Hematopoietic multipotent progenitor cell treated with erythropoietin and hydrocortisone succinate and interleukin-3 and kit ligand, for 4 days (in vitro differentiated cells): ENCODE results near the gene KANK4.
A peak's percentile ranks its signal among the peaks of the same experiment; 100 is the strongest.

Source experiments
- DNase-seq: peaks from one replicate; pipeline ENCODE4 v3.0.0-alpha.2; 2015

KANK4 gene

GRCh38 chr1:62318756-62319544, at the start of gene KANK4:
TSS of gene KANK4 (minus strand) at chr1:62319434. CDS start at chr1:62281564, 37,870 bp downstream.
- DNase-seq: peak; percentile 43

DNA sequence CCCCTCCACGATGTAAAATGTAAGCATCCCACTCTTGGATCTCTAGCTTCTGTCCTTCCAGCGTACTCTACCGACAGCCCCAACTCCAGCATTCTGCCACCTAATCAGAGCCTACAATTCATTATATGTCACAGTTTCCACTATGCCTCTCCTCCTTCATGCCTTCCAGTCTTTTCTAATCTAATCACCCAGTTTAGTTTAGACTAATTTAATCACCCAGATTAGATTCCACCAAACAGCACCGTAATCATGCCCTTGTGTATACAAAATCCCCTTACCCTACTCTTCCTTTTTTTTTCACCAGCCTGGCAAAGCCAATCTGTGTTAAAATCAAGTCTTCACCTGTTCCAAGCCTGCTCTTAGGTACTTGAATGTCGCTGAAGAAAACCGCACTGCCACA, 49.8 kb upstream of the KANK4 start:
- DNase-seq: no peak

GRCh38 chr1:62367005-62367557, 47.8 kb upstream of the KANK4 start:
- no peak for DNase-seq

DNA sequence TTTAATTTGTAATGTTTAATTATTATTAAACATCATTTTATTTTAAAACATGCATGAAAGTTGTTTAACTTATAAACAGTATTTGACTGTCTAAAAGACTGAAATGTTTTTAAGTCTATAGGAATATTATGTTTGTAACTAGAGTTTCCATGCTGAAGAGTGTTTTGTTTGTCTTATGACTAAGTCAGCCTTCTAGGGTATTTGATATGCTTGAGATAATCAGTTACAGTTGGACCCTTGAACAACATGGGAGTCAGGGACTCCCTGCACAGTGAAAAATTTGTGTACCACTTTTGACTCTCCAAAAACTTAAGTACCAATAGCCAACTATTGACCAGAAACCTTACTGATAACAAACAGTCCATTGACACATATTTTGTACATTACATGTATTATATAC, 45.5 kb upstream of the KANK4 start:
- DNase-seq: no peak

- DNase-seq: no peak
Measured at GRCh38 chr1:62362926-62363325, 43.7 kb upstream of the KANK4 start.

GRCh38 chr1:62362061-62362917, 43.1 kb upstream of the KANK4 start:
- DNase-seq: no peak

- DNase-seq: no peak
Measured at GRCh38 chr1:62361431-62361830, 42.2 kb upstream of the KANK4 start.

- DNase-seq: no peak
Measured at GRCh38 chr1:62358665-62359373, 39.6 kb upstream of the KANK4 start.

DNA sequence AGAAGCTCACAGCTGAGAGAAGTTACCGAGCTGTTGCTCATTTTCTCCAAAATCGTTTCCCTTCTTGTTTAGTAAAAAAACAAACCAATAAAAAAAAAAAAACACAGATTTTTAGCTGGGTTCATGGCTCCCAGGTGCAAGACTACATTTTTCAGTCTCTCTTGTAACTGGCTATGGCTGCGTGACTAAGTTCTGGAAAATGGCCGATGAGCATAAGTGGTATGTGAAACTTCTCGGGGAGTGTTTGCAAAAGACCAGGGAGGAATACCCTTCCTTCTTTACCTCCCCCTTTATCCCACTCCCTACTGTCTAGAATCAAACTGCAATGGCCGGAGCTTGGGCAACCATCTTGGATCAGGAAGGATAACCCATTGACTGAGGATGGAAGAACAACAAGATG, 38.7 kb upstream of the KANK4 start:
- DNase-seq: no peak

DNA sequence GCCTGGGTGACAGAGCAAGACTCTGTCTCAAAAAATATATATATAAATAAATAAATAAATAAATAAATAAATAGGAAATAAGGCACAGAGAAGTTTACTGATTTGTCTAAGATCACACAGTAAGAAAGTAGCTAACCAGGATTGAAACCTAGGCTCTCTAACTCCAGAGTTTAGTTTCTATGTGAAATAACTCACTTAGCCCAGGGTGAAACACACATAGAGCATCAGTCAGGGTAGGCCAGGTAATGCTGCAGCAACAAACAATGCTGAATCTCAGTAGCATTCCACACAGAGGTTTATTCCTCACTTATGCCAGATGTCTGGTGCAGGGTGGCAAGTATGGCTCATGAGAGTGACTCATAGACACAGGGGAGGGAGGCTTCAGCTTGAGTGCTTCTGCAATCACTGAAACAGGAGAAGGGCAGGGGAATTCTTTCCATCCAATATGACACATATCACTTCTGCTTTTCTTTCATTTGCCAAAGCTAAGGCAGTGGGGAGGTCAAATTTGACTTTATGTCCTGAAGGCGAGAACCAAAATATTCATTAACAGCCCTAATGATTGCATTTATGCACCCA, 37.1 kb upstream of the KANK4 start:
- peak; percentile 31 for DNase-seq

DNA sequence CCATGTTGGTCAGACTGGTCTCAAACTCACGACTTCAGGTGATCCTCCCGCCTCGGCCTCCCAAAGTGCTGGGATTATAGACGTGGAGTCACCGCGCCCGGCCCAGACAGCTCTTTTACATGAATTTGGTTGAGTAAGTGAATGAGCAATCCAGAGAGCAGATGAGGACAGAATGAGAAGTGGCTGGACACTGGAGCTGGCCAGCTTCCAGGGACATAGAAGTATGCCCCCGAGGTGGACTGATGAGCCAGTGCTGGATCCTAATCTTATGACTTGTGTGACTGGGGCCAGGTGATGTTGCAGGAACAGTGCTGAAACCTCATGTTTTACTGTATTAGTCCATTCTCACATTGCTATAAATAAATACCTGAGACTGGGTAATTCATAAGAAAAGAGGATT, 35.9 kb upstream of the KANK4 start:
- DNase-seq: no peak

DNA sequence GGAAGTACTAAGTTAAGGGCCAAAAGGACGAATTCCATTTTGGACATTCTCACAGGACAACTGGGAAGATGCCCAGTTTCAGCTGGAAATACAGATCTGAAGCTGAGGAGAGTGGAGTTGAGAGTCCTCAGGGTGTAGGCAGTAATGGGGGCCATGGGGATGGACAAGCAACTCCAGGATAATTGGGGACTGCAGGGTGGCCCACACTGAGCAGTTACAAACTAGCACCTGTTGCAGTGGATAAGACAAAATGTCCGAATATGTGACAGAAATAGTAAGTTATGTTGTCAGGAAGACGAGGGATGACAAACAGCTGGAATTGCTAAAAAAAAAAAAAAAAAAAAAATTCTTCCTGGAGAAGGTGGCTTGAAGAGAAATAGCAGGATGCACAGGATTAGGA, 34.6 kb upstream of the KANK4 start:
- no peak for DNase-seq

DNA sequence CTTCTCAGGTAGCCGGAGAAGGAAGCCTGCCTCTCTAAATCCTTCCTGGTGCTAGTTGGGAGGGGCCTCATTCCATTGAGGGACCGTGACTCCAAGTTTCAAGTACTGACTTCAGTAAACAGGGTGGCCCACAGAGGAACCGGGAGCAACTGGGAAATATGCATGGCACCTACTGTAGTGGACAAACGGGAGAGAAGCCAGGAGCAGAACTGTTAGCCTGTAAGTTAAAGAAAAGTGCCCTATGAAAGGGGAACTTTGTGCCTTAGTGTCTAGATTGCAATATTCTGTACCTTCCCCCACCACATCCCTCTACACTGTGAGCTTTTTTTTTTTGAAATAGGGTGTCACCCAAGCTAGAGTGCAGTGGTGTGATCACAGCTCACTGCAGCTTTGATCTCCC, 33.2 kb upstream of the KANK4 start:
- peak; percentile 24 for DNase-seq

DNA sequence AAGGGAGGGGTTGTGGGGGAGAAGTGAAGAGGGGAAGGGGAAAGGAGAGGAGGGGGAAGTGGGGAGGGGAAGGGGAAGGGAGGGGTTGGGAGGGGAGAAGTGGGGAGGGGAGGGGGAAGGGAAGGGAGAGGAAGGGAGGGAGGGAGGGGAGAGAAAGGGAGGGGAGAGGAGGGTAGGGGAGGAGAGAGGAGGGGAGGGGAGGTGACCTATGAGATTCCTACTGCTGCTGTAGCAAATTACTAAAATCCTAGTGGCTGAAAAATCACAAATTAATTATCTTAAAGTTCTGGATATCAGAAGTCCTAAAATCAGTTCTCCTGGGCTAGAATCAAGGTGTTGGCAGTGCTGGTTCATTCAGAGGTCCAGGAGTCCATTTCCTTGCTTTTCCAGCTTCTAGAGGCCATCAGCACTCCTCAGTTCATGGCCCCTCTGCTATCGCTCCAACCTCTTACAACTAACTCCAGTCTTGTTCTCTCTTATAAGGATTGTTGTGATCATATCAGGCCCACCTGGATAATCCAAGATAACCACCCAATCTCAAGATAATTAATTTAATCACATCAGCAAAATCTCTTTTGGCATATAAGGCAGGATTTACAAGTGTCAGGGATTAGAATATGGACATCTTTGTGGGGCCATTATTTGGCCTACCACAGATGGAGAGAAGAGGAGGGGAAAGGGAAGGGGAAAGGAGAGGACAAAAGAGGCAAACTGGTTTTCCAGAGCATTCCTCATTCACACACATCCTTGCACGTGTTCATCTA, 30.4 kb upstream of the KANK4 start:
- no peak for DNase-seq

- no peak for DNase-seq
Measured at GRCh38 chr1:62346886-62347285, 27.7 kb upstream of the KANK4 start.

GRCh38 chr1:62343911-62344310, 24.7 kb upstream of the KANK4 start:
- DNase-seq: no peak

GRCh38 chr1:62342270-62342669, 23.0 kb upstream of the KANK4 start:
- DNase-seq: no peak

DNA sequence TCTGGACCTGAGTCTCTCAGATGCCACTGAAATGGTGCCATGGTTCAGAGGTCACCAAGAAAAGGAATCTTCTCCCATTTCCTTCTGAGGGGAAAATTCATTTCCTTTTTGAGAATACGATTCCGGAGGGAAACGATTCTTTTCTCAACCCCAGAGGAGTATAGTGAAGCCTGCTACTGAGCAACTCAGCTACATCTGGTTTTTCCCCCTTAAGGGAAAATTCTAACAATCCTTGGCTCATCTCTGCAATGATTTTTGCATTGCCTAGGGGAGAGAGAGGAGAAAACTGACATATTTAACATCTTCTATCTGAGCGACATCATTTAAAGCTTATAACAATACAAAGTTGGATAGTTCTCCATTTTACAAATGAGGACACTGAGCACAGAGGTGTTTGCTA, 22.4 kb upstream of the KANK4 start:
- DNase-seq: no peak

DNA sequence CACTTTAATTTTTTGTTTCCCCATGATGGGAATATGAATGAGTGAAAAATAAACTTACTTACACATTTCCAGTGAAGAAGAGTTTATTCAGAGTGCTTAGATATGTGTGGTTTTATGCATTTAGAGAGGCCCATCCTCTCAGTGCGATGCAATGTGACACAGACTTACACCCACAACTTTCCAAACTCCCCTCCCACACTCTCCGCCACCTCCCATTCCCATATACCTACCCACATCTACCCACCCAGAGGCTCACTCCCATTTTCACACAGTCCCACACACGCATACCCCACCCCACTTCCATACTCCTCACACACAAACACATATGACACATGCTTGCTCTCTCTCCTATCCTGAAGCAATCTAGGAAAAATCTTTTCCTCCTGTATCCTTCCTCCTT, 21.9 kb upstream of the KANK4 start:
- no peak for DNase-seq

- DNase-seq: no peak
Measured at GRCh38 chr1:62337706-62338631, 18.7 kb upstream of the KANK4 start.
